GM23338 (cell line): ENCODE results near the gene ZNF581. TPM values are rescaled to one million over a fixed set of nuclear protein-coding genes. Genes with fewer than 3 reads are reported as not detected.

Experiments
- ATAC-seq: fragments of 200-7000 bp; cut with Tn5 transposase; 3 replicates; pipeline ENCODE4 v1.9.1; 2020
- DNase-seq: peaks from one replicate; pipeline ENCODE4 v3.0.0-alpha.2; 2015; ENCODE audit warnings: low spot score
- H2AFZ ChIP-seq: fragments of 200-600 bp; sonication (generic); 2 replicates; pipeline ENCODE4 v1.8.0; 2016; ENCODE audit warnings: antibody characterized with exemption, mild to moderate bottlenecking, moderate library complexity
- H3F3A ChIP-seq: fragments of 200-600 bp; sonication (generic); replicated peaks from 2 replicates; pipeline ENCODE4 v1.8.0; 2017; ENCODE audit warnings: antibody characterized with exemption, mixed run types, low read depth
- H3K27ac ChIP-seq: fragments of 200-600 bp; sonication (generic); 2 replicates; pipeline ENCODE4 v1.6.1; 2016; ENCODE audit warnings: low read depth
- H3K27me3 ChIP-seq: fragments of 200-600 bp; sonication (generic); 2 replicates; pipeline ENCODE4 v1.8.0; 2016; ENCODE audit warnings: mild to moderate bottlenecking, mixed run types, moderate library complexity; ENCODE audit not compliant: insufficient read depth
- H3K36me3 ChIP-seq: fragments of 200-600 bp; sonication (generic); 2 replicates; pipeline ENCODE4 v1.8.0; 2016; ENCODE audit warnings: mild to moderate bottlenecking; ENCODE audit not compliant: insufficient read depth
- H3K4me1 ChIP-seq: fragments of 200-600 bp; sonication (generic); 2 replicates; pipeline ENCODE4 v1.8.0; 2016; ENCODE audit warnings: mild to moderate bottlenecking, moderate library complexity; ENCODE audit not compliant: insufficient read depth
- H3K4me2 ChIP-seq: fragments of 200-600 bp; sonication (generic); 2 replicates; pipeline ENCODE4 v1.7.1; 2017; ENCODE audit warnings: mixed run types
- H3K4me3 ChIP-seq: fragments of 200-600 bp; sonication (generic); 2 replicates; pipeline ENCODE4 v1.6.1; 2016; ENCODE audit warnings: mixed run types
- H3K79me2 ChIP-seq: fragments of 200-600 bp; sonication (generic); replicated peaks from 2 replicates; pipeline ENCODE4 v1.8.0; 2017; ENCODE audit warnings: mild to moderate bottlenecking; ENCODE audit not compliant: insufficient read depth
- H3K9me2 ChIP-seq: fragments of 200-600 bp; sonication (generic); 2 replicates; pipeline ENCODE4 v1.8.0; 2017; ENCODE audit not compliant: insufficient read depth
- H4K20me1 ChIP-seq: fragments of 200-600 bp; sonication (generic); replicated peaks from 2 replicates; pipeline ENCODE4 v1.8.0; 2017; ENCODE audit warnings: mild to moderate bottlenecking; ENCODE audit not compliant: insufficient read depth
- H3K27ac Mint-ChIP-seq: 2 replicates; pipeline ENCODE4 v1.8.0; 2020; ENCODE audit warnings: inconsistent platforms, mild to moderate bottlenecking, moderate library complexity, mixed read lengths
- H3K27me3 Mint-ChIP-seq: 3 replicates; pipeline ENCODE4 v1.8.0; 2022; ENCODE audit warnings: low read depth, mild to moderate bottlenecking, moderate library complexity, mixed read lengths, inconsistent platforms; ENCODE audit not compliant: insufficient read depth, poor library complexity
- H3K36me3 Mint-ChIP-seq: 3 replicates; pipeline ENCODE4 v1.8.0; 2021; ENCODE audit warnings: low read depth, mild to moderate bottlenecking, inconsistent platforms, moderate library complexity, mixed read lengths
- H3K4me1 Mint-ChIP-seq: 3 replicates; pipeline ENCODE4 v1.8.0; 2020; ENCODE audit warnings: mild to moderate bottlenecking, inconsistent platforms, mixed read lengths
- H3K4me3 Mint-ChIP-seq: 3 replicates; pipeline ENCODE4 v1.8.0; 2021; ENCODE audit warnings: moderate library complexity, mild to moderate bottlenecking, inconsistent platforms, mixed read lengths
- H3K9me3 Mint-ChIP-seq: 3 replicates; pipeline ENCODE4 v1.8.0; 2020; ENCODE audit warnings: moderate library complexity, mild to moderate bottlenecking, inconsistent platforms, mixed read lengths
- CTCF ChIP-seq, 2 experiments: fragments of 200-600 bp in 1 of 2; sonication (generic) in 1 of 2; conservative IDR thresholded peaks; 2 replicates each; pipeline versions ENCODE4 v1.5.1 to v1.6.1; 2016 to 2017; ENCODE audit warnings: antibody characterized with exemption in 2 of 2, low read depth in 2 of 2, mild to moderate bottlenecking in 2 of 2, moderate library complexity in 1 of 2
- ETS1 ChIP-seq: IDR thresholded peaks from 2 replicates; pipeline ENCODE4 v1.6.1; 2016; ENCODE audit warnings: antibody characterized with exemption
- EZH2phosphoT487 ChIP-seq: fragments of 200-600 bp; sonication (generic); IDR thresholded peaks from one replicate; pipeline ENCODE4 v1.8.1; 2018; ENCODE audit warnings: antibody characterized with exemption; ENCODE audit not compliant: unreplicated experiment
- JUNB ChIP-seq: IDR thresholded peaks from one replicate; pipeline ENCODE4 v1.6.1; 2016; ENCODE audit warnings: antibody characterized with exemption; ENCODE audit not compliant: unreplicated experiment
- POLR2AphosphoS5 ChIP-seq: IDR thresholded peaks from 2 replicates; pipeline ENCODE4 v1.6.1; 2016; ENCODE audit warnings: antibody characterized with exemption, low read depth
- polyA plus RNA-seq: library from polyadenylated mRNA; unstranded; fragments of >200 nt; fragmentation: Nextera tagmentation; extraction: Ambion mirVana; gene quantifications from 2 replicates; pipeline ENCODE4 v1.2.1, GENCODE V29; 2016
- total RNA-seq: library from RNA; depleted of rRNA; stranded (reverse); fragments of >200 nt; shearing (Covaris generic); gene quantifications from 2 replicates; pipeline ENCODE4 v1.2.3, GENCODE V29; 2014

The ZNF581 gene
- total and polyA plus RNA-seq, 2 experiments from 2014 or later, result 48.5 to 87.6 TPM

DNA sequence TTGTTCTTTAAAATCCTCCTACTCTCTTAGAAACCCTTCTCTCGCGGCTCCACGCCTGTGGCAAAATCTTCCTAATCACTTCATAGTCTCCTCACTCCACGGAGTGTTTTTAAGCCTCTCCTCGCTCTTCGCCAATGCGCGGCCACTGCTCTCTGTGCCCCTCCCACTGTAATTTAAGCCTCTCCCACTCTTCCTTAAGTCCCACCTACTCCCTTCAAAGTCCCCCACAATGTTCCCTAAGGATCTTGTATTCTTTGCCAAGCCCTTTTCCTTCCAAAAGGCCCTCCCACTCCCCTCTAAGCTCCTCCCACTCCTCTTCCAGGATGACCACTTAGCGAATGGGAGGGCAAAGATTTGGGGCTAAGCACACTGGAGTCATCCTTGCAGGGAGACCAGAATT lies 45.4 kb upstream of the ZNF581 start:
- Mint-ChIP-seq H3K27me3 (peaks cover 19% of the 10 kb centered on the region), H3K27ac (peak overlapping the region; percentile 91), H3K4me3 (peak overlapping the region; percentile 99)

GRCh38 chr19:55598719-55599467 lies 44.6 kb upstream of the ZNF581 start:
- Histone ChIP-seq H3K36me3 (0 out of 2 replicates have a peak, but pooled peaks cover 3% of the 10 kb centered on the region), H3K4me1 (peaks cover 14% of the 10 kb centered on the region), H4K20me1 (no peaks in the 10 kb centered on the region), H3K4me2 (peak overlapping the region; percentile 61; the same call in 1 of the 2 replicates), H2AFZ (no peak overlapping the region), H3K27ac (peak overlapping the region; percentile 94), H3K27me3 (no peaks in the 10 kb centered on the region), H3K9me2 (no peaks in the 10 kb centered on the region), H3K79me2 (no peaks in the 10 kb centered on the region; the same call in 1 of the 2 replicates), H3K4me3 (peak overlapping the region; percentile 58), H3F3A (peaks cover 17% of the 10 kb centered on the region)
- ATAC-seq, result peak; percentile 77
- no peak for TF ChIP-seq EZH2phosphoT487
- peak; percentile 45; the same call in 1 of the 2 replicates for TF ChIP-seq POLR2AphosphoS5
- Mint-ChIP-seq H3K27ac (peak overlapping the region; percentile 100), H3K4me3 (peak overlapping the region; percentile 99), H3K9me3 (peaks cover 6% of the 10 kb centered on the region), H3K27me3 (peaks cover 26% of the 10 kb centered on the region), H3K4me1 (peaks cover 27% of the 10 kb centered on the region), H3K36me3 (peaks cover 30% of the 10 kb centered on the region)
- peak; percentile 98 for DNase-seq

More for the DNA sequence above, 45.4 kb upstream of the ZNF581 start:
- no peaks in the 10 kb centered on the region for H4K20me1 ChIP-seq
- DNase-seq (peak; percentile 88), ATAC-seq (peak; percentile 24)
- Mint-ChIP-seq H3K36me3 (peaks cover 33% of the 10 kb centered on the region), H3K9me3 (peaks cover 3% of the 10 kb centered on the region; the same call in 2 of the 3 replicates), H3K4me1 (peaks cover 24% of the 10 kb centered on the region)
- H3K79me2 ChIP-seq, result no peaks in the 10 kb centered on the region; the same call in 1 of the 2 replicates
- TF ChIP-seq EZH2phosphoT487 (no peak), ETS1 (no peak), POLR2AphosphoS5 (0 out of 2 replicates have a peak, but pooled peaks have one; percentile 26), JUNB (no peak), CTCF (conservative IDR thresholded peaks at IDR 0.05; ENCODE audit: low read depth in 2 of 2) (no peak)
- peaks cover 9% of the 10 kb centered on the region for H3K4me1 ChIP-seq
- peaks cover 18% of the 10 kb centered on the region for H3F3A ChIP-seq
- H3K27ac ChIP-seq, result no peak overlapping the region
- no peaks in the 10 kb centered on the region for H3K9me2 ChIP-seq
- peak overlapping the region; percentile 16; the same call in 1 of the 2 replicates for H3K4me2 ChIP-seq
- H3K4me3 ChIP-seq, result peak overlapping the region; percentile 22; the same call in 1 of the 2 replicates
- 0 out of 2 replicates have a peak, but pooled peaks cover 3% of the 10 kb centered on the region for H3K36me3 ChIP-seq
- no peak overlapping the region for H2AFZ ChIP-seq
- no peaks in the 10 kb centered on the region for H3K27me3 ChIP-seq
